ENCODE results near the gene FRMPD4. TPM values are rescaled to one million over a fixed set of nuclear protein-coding genes. Genes with fewer than 3 reads are reported as not detected.

Gene FRMPD4
- total RNA-seq, 1 experiment from 2014 or later: 1.4 TPM

DNA sequence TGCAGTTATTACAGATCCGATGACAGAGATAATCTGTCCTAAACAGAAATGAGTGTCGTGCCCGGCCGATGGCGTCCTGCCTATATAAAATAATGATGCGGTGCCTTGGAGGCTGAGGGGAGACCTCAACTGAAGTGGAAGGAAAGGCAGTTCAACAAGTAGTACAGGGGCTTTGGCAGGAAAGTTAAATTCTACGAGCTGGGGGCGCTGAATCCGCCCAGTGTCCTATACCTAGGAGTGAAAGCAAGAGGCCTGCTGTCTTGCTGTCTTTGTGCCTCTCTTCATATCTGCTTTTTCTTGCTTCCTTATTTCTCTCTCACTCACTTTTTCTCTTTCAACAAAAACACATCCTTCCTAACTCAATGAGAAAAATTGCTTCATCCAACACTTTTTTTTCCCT, 570.8 kb downstream of the FRMPD4 start (continued):
- TF ChIP-seq, protein P1, sequence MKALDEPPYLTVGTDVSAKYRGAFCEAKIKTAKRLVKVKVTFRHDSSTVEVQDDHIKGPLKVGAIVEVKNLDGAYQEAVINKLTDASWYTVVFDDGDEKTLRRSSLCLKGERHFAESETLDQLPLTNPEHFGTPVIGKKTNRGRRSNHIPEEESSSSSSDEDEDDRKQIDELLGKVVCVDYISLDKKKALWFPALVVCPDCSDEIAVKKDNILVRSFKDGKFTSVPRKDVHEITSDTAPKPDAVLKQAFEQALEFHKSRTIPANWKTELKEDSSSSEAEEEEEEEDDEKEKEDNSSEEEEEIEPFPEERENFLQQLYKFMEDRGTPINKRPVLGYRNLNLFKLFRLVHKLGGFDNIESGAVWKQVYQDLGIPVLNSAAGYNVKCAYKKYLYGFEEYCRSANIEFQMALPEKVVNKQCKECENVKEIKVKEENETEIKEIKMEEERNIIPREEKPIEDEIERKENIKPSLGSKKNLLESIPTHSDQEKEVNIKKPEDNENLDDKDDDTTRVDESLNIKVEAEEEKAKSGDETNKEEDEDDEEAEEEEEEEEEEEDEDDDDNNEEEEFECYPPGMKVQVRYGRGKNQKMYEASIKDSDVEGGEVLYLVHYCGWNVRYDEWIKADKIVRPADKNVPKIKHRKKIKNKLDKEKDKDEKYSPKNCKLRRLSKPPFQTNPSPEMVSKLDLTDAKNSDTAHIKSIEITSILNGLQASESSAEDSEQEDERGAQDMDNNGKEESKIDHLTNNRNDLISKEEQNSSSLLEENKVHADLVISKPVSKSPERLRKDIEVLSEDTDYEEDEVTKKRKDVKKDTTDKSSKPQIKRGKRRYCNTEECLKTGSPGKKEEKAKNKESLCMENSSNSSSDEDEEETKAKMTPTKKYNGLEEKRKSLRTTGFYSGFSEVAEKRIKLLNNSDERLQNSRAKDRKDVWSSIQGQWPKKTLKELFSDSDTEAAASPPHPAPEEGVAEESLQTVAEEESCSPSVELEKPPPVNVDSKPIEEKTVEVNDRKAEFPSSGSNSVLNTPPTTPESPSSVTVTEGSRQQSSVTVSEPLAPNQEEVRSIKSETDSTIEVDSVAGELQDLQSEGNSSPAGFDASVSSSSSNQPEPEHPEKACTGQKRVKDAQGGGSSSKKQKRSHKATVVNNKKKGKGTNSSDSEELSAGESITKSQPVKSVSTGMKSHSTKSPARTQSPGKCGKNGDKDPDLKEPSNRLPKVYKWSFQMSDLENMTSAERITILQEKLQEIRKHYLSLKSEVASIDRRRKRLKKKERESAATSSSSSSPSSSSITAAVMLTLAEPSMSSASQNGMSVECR (CRISPR knock-in tag; IDR thresholded peaks at IDR 0.05; ENCODE audit: borderline replicate concordance): no peak

DNA sequence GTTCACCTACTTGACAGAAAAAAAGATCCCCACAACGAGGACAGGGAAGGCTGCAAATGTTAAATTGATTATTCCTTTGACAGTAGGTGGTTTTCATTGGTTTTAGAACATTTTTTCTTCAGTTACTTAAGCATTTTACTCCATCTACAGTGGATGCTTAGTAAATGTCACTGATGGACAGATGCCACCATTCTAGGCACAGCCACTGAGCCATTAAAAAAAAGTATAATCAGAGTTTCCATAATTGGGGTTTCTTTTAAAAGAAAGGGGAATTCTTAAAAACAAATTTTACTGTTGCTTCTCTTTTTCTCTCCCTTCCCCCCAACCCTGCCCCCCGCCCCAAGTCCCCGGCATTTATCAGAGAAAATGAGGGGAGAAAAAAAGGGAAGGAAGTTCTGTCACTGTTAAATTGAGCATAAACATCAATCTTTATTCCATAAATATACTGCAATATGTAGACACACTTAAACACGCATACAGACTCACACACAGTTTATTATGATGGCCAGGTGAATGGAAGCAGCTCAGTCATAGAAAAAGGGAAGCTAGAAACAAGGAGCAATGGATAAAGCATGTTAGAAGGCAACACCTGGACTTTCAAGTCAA, 573.3 kb downstream of the FRMPD4 start:
- DNase-seq (ENCODE audit: low spot score) (no peak), ATAC-seq (no peak)
- 0 out of 2 replicates have a peak, but pooled peaks cover 2% of the 10 kb centered on the region for H3K4me1 Mint-ChIP-seq
- H3K36me3 Mint-ChIP-seq: no peaks in the 10 kb centered on the region
- H3K27me3 Mint-ChIP-seq (ENCODE audit: low read depth): no peaks in the 10 kb centered on the region
- TF ChIP-seq ZNF396 (CRISPR knock-in tag; IDR thresholded peaks at IDR 0.05; ENCODE audit: borderline replicate concordance) (no peak), ZNF232 (CRISPR knock-in tag; IDR thresholded peaks at IDR 0.05) (no peak), JAZF1 (CRISPR knock-in tag; IDR thresholded peaks at IDR 0.05) (no peak), TEAD4 (CRISPR knock-in tag; IDR thresholded peaks at IDR 0.05) (no peak), NFE2L1 (CRISPR knock-in tag; IDR thresholded peaks at IDR 0.05) (no peak), RORB (CRISPR knock-in tag; IDR thresholded peaks at IDR 0.05) (no peak), NFYB (CRISPR knock-in tag; conservative IDR thresholded peaks at IDR 0.05; ENCODE audit: low read depth) (no peak), GABPB1 (CRISPR knock-in tag; IDR thresholded peaks at IDR 0.05) (no peak), ZNF138 (CRISPR knock-in tag; conservative IDR thresholded peaks at IDR 0.05) (no peak), PRRX2 (CRISPR knock-in tag; IDR thresholded peaks at IDR 0.05) (no peak), ATF1 (CRISPR knock-in tag; IDR thresholded peaks at IDR 0.05) (no peak)
- TF ChIP-seq, protein P2, sequence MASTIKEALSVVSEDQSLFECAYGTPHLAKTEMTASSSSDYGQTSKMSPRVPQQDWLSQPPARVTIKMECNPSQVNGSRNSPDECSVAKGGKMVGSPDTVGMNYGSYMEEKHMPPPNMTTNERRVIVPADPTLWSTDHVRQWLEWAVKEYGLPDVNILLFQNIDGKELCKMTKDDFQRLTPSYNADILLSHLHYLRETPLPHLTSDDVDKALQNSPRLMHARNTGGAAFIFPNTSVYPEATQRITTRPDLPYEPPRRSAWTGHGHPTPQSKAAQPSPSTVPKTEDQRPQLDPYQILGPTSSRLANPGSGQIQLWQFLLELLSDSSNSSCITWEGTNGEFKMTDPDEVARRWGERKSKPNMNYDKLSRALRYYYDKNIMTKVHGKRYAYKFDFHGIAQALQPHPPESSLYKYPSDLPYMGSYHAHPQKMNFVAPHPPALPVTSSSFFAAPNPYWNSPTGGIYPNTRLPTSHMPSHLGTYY (CRISPR knock-in tag; IDR thresholded peaks at IDR 0.05): no peak
- TF ChIP-seq, protein P1 (CRISPR knock-in tag; IDR thresholded peaks at IDR 0.05; ENCODE audit: borderline replicate concordance): no peak
- TF ChIP-seq, protein P3, sequence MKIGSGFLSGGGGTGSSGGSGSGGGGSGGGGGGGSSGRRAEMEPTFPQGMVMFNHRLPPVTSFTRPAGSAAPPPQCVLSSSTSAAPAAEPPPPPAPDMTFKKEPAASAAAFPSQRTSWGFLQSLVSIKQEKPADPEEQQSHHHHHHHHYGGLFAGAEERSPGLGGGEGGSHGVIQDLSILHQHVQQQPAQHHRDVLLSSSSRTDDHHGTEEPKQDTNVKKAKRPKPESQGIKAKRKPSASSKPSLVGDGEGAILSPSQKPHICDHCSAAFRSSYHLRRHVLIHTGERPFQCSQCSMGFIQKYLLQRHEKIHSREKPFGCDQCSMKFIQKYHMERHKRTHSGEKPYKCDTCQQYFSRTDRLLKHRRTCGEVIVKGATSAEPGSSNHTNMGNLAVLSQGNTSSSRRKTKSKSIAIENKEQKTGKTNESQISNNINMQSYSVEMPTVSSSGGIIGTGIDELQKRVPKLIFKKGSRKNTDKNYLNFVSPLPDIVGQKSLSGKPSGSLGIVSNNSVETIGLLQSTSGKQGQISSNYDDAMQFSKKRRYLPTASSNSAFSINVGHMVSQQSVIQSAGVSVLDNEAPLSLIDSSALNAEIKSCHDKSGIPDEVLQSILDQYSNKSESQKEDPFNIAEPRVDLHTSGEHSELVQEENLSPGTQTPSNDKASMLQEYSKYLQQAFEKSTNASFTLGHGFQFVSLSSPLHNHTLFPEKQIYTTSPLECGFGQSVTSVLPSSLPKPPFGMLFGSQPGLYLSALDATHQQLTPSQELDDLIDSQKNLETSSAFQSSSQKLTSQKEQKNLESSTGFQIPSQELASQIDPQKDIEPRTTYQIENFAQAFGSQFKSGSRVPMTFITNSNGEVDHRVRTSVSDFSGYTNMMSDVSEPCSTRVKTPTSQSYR (CRISPR knock-in tag; IDR thresholded peaks at IDR 0.05): no peak
- TF ChIP-seq, protein P4, sequence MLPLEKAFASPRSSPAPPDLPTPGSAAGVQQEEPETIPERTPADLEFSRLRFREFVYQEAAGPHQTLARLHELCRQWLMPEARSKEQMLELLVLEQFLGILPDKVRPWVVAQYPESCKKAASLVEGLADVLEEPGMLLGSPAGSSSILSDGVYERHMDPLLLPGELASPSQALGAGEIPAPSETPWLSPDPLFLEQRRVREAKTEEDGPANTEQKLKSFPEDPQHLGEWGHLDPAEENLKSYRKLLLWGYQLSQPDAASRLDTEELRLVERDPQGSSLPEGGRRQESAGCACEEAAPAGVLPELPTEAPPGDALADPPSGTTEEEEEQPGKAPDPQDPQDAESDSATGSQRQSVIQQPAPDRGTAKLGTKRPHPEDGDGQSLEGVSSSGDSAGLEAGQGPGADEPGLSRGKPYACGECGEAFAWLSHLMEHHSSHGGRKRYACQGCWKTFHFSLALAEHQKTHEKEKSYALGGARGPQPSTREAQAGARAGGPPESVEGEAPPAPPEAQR (CRISPR knock-in tag; IDR thresholded peaks at IDR 0.05): no peak
- CTCF ChIA-PET: interaction anchor here (1.5 kb wide), 1 partner anchor 10 kb away, joined by 4 read pairs; no protein-coding TSS in a partner anchor
- POLR2A ChIA-PET: no interaction called here
- H3K4me3 Mint-ChIP-seq: no peak overlapping the region
- H3K27ac Mint-ChIP-seq: no peak overlapping the region
- H3K9me3 Mint-ChIP-seq: no peaks in the 10 kb centered on the region

Measured in WTC11 (cell line).